HL-60 (cell line): Measurements from ENCODE around the gene KIF4B.

Experiments
- GABPA ChIP-seq: IDR thresholded peaks from 2 replicates; pipeline ENCODE4 v1.6.1; 2012; ENCODE audit warnings: low read depth
- POLR2AphosphoS5 ChIP-seq: IDR thresholded peaks from 2 replicates; pipeline ENCODE4 v1.6.1; 2012; ENCODE audit warnings: low read depth
- SPI1 ChIP-seq: IDR thresholded peaks from 2 replicates; pipeline ENCODE4 v1.6.1; 2012; ENCODE audit warnings: low read depth, mild to moderate bottlenecking, borderline replicate concordance
- TF ChIP-seq, protein P1 (sequence below): IDR thresholded peaks from 2 replicates; pipeline ENCODE4 v1.6.1; 2012; ENCODE audit warnings: low read depth; ENCODE audit not compliant: insufficient replicate concordance
- TF ChIP-seq, protein P2 (sequence below): IDR thresholded peaks from one replicate; pipeline ENCODE4 v1.5.1; 2011; ENCODE audit warnings: low read length, control low read depth, inconsistent platforms; ENCODE audit not compliant: insufficient read depth

DNA sequence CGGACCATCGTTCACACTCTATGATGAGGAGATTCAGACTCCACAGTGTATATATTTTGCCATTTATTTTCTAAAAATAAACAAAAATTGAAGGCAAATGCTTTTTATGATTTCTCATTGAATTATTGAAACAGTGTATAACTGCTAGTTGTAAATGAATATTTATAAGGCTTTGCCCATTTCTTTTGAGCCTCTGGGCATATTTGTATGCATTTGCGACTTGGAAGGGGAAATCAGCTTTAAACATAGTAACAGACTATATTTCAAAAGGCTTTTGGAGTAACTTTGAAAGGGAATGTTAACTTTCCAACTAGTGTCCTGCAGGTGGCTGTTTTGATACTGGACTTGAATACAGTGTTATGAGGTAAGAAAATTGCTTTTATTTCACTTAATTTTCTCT, 46.7 kb upstream of the KIF4B start:
- TF ChIP-seq, protein P1, sequence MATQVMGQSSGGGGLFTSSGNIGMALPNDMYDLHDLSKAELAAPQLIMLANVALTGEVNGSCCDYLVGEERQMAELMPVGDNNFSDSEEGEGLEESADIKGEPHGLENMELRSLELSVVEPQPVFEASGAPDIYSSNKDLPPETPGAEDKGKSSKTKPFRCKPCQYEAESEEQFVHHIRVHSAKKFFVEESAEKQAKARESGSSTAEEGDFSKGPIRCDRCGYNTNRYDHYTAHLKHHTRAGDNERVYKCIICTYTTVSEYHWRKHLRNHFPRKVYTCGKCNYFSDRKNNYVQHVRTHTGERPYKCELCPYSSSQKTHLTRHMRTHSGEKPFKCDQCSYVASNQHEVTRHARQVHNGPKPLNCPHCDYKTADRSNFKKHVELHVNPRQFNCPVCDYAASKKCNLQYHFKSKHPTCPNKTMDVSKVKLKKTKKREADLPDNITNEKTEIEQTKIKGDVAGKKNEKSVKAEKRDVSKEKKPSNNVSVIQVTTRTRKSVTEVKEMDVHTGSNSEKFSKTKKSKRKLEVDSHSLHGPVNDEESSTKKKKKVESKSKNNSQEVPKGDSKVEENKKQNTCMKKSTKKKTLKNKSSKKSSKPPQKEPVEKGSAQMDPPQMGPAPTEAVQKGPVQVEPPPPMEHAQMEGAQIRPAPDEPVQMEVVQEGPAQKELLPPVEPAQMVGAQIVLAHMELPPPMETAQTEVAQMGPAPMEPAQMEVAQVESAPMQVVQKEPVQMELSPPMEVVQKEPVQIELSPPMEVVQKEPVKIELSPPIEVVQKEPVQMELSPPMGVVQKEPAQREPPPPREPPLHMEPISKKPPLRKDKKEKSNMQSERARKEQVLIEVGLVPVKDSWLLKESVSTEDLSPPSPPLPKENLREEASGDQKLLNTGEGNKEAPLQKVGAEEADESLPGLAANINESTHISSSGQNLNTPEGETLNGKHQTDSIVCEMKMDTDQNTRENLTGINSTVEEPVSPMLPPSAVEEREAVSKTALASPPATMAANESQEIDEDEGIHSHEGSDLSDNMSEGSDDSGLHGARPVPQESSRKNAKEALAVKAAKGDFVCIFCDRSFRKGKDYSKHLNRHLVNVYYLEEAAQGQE: no peak
- TF ChIP-seq, protein P2, sequence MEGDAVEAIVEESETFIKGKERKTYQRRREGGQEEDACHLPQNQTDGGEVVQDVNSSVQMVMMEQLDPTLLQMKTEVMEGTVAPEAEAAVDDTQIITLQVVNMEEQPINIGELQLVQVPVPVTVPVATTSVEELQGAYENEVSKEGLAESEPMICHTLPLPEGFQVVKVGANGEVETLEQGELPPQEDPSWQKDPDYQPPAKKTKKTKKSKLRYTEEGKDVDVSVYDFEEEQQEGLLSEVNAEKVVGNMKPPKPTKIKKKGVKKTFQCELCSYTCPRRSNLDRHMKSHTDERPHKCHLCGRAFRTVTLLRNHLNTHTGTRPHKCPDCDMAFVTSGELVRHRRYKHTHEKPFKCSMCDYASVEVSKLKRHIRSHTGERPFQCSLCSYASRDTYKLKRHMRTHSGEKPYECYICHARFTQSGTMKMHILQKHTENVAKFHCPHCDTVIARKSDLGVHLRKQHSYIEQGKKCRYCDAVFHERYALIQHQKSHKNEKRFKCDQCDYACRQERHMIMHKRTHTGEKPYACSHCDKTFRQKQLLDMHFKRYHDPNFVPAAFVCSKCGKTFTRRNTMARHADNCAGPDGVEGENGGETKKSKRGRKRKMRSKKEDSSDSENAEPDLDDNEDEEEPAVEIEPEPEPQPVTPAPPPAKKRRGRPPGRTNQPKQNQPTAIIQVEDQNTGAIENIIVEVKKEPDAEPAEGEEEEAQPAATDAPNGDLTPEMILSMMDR: no peak
- TF ChIP-seq POLR2AphosphoS5 (no peak), SPI1 (no peak), GABPA (no peak)
